Mesenchymal stem cell (in vitro differentiated cells and primary cell): Measurements from ENCODE around the gene ATRNL1.
"Not testable (repeated sequence)": the region's sequence is repeated elsewhere in the genome, so short reads cannot be mapped to it uniquely, and the experiment has no call there.

ENCODE experiments used
- DNase-seq: peaks from one replicate; pipeline ENCODE4 v3.0.0-alpha.2; 2013
- H2AFZ ChIP-seq: one replicate; pipeline ENCODE4 v1.6.1; 2013; ENCODE audit warnings: low read depth, mild to moderate bottlenecking, control low read depth, inconsistent platforms, low read length, moderate library complexity
- H2AK5ac ChIP-seq: 2 replicates; pipeline ENCODE4 v1.6.1; 2013; ENCODE audit warnings: low read length, moderate library complexity, mild to moderate bottlenecking, inconsistent platforms; ENCODE audit not compliant: severe bottlenecking
- H2BK120ac ChIP-seq: one replicate; pipeline ENCODE4 v1.6.1; 2013; ENCODE audit warnings: low read depth, mild to moderate bottlenecking, inconsistent platforms, low read length, moderate library complexity
- H2BK12ac ChIP-seq, 2 experiments: one replicate each; pipeline ENCODE4 v1.6.1; 2013; ENCODE audit warnings: inconsistent platforms in 2 of 2, low read length in 2 of 2, mild to moderate bottlenecking in 2 of 2, moderate library complexity in 2 of 2, control low read depth in 1 of 2
- H2BK15ac ChIP-seq: one replicate; pipeline ENCODE4 v1.6.1; 2013; ENCODE audit warnings: mild to moderate bottlenecking, low read depth, inconsistent platforms; ENCODE audit not compliant: poor library complexity, severe bottlenecking
- H2BK5ac ChIP-seq: 2 replicates; pipeline ENCODE4 v1.6.1; 2013; ENCODE audit warnings: low read depth, mild to moderate bottlenecking, low read length, control low read depth, inconsistent platforms; ENCODE audit not compliant: poor library complexity, severe bottlenecking
- H3K14ac ChIP-seq, 2 experiments: one replicate each; pipeline ENCODE4 v1.6.1; 2013; ENCODE audit warnings: inconsistent platforms in 2 of 2, low read length in 2 of 2, control low read depth in 1 of 2, mild to moderate bottlenecking in 1 of 2, moderate library complexity in 1 of 2
- H3K18ac ChIP-seq, 2 experiments: one replicate each; pipeline ENCODE4 v1.6.1; 2013; ENCODE audit warnings: inconsistent platforms in 2 of 2, low read length in 2 of 2, control low read depth in 1 of 2, low read depth in 1 of 2, mild to moderate bottlenecking in 1 of 2
- H3K23ac ChIP-seq, 2 experiments: one replicate each; pipeline ENCODE4 v1.6.1; 2013; ENCODE audit warnings: inconsistent platforms in 2 of 2, low read length in 2 of 2, mild to moderate bottlenecking in 2 of 2, moderate library complexity in 2 of 2, control low read depth in 1 of 2
- H3K27ac ChIP-seq: 2 replicates; pipeline ENCODE4 v1.5.1; 2013; ENCODE audit warnings: mild to moderate bottlenecking, moderate library complexity, low read length, control low read depth, inconsistent platforms; ENCODE audit not compliant: poor library complexity, severe bottlenecking
- H3K27me3 ChIP-seq, 2 experiments: 2 replicates each; pipeline versions ENCODE4 v1.6.1 to v1.7.0; 2013; ENCODE audit warnings: low read length in 2 of 2, mild to moderate bottlenecking in 2 of 2, moderate library complexity in 2 of 2, control low read depth in 1 of 2, inconsistent platforms in 1 of 2; ENCODE audit not compliant: control insufficient read depth in 1 of 2, insufficient read depth in 1 of 2
- H3K36me3 ChIP-seq, 2 experiments: 2 replicates each; pipeline versions ENCODE4 v1.6.1 to v1.7.0; 2013; ENCODE audit warnings: low read length in 2 of 2, control low read depth in 1 of 2, inconsistent platforms in 1 of 2, low read depth in 1 of 2, mild to moderate bottlenecking in 1 of 2; ENCODE audit not compliant: insufficient read depth in 2 of 2, control insufficient read depth in 1 of 2
- H3K4ac ChIP-seq, 2 experiments: one replicate each; pipeline ENCODE4 v1.6.1; 2013; ENCODE audit warnings: inconsistent platforms in 2 of 2, low read length in 2 of 2, mild to moderate bottlenecking in 2 of 2, moderate library complexity in 2 of 2, control low read depth in 1 of 2, low read depth in 1 of 2
- H3K4me1 ChIP-seq: 2 replicates; pipeline ENCODE4 v1.6.1; 2013; ENCODE audit warnings: low read depth, low read length, control low read depth; ENCODE audit not compliant: control insufficient read depth, insufficient read depth
- H3K4me2 ChIP-seq: 2 replicates; pipeline ENCODE4 v1.6.1; 2013; ENCODE audit warnings: low read length, mild to moderate bottlenecking, inconsistent platforms; ENCODE audit not compliant: poor library complexity, severe bottlenecking
- H3K4me3 ChIP-seq, 2 experiments: 2 replicates each; pipeline versions ENCODE4 v1.5.1 to v1.7.0; 2013; ENCODE audit warnings: low read length in 2 of 2, mild to moderate bottlenecking in 2 of 2, control low read depth in 1 of 2, low read depth in 1 of 2; ENCODE audit not compliant: insufficient read depth in 1 of 2
- H3K79me1 ChIP-seq: replicated peaks from 2 replicates; pipeline ENCODE4 v1.6.1; 2013; ENCODE audit warnings: mild to moderate bottlenecking, control low read depth, low read length, inconsistent platforms; ENCODE audit not compliant: poor library complexity, severe bottlenecking
- H3K9ac ChIP-seq: 2 replicates; pipeline ENCODE4 v1.7.0; 2013; ENCODE audit warnings: mild to moderate bottlenecking, low read length, moderate library complexity
- H3K9me3 ChIP-seq: 2 replicates; pipeline ENCODE4 v1.7.0; 2013; ENCODE audit warnings: mild to moderate bottlenecking, low read length; ENCODE audit not compliant: control insufficient read depth
- H4K8ac ChIP-seq: one replicate; pipeline ENCODE4 v1.6.1; 2013; ENCODE audit warnings: inconsistent platforms, mild to moderate bottlenecking, low read length, moderate library complexity
- H4K91ac ChIP-seq: one replicate; pipeline ENCODE4 v1.6.1; 2013; ENCODE audit warnings: mild to moderate bottlenecking, low read length, inconsistent platforms
- WGBS: methylation state at CpG from one replicate; pipeline ENCODE4 v1.1.7; 2013; ENCODE audit warnings: mixed read lengths; 5-methylcytosine and 5-hydroxymethylcytosine counted together

ATRNL1 gene

GRCh38 chr10:115328331-115328730, 235.2 kb downstream of the ATRNL1 start:
- H3K18ac ChIP-seq, result no peak overlapping the region
- H3K4me2 ChIP-seq, result no peak overlapping the region
- no peak overlapping the region for H3K23ac ChIP-seq
- H3K27me3 ChIP-seq, result no peaks in the 10 kb centered on the region
- H3K36me3 ChIP-seq, result no peaks in the 10 kb centered on the region
- no peak overlapping the region for H4K8ac ChIP-seq
- H3K4me1 ChIP-seq, result no peaks in the 10 kb centered on the region
- H2BK15ac ChIP-seq, result no peak overlapping the region
- no peak overlapping the region for H3K14ac ChIP-seq
- no peak overlapping the region for H3K4me3 ChIP-seq
- no peak overlapping the region for H3K9ac ChIP-seq
- H2AK5ac ChIP-seq, result no peak overlapping the region
- no peaks in the 10 kb centered on the region for H3K79me1 ChIP-seq
- no peak overlapping the region for H3K27ac ChIP-seq
- no peaks in the 10 kb centered on the region for H3K9me3 ChIP-seq
- WGBS, result no CpG with 5 or more reads among the region's 2 CpGs
- H2AFZ ChIP-seq, result no peak overlapping the region
- H2BK120ac ChIP-seq, result no peak overlapping the region
- no peak overlapping the region for H2BK5ac ChIP-seq
- H2BK12ac ChIP-seq, result no peak overlapping the region
- no peak overlapping the region for H3K4ac ChIP-seq
- H4K91ac ChIP-seq, result no peak overlapping the region
- DNase-seq, result no peak

DNA sequence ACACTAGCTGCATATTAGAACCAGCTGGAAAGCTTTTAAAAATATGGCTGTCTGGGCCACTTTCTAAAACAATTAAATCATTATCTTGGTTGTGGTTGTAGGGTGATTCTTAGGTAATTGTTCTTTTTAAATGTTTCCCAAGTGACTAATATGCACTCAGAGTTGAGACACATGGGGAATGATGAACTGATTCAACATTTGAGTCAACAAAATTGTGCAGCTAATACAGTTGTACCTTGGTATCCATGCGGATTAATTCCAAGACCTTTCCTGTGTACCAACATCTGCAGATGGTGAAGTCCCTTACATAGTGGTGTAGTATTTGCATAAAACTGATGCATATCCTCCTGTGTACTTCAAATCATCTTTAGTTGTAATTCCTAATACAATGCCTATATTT, 242.2 kb downstream of the ATRNL1 start:
- Histone ChIP-seq H2BK12ac (no peak overlapping the region), H2BK120ac (no peak overlapping the region), H3K9me3 (no peaks in the 10 kb centered on the region), H3K9ac (no peak overlapping the region), H2AK5ac (no peak overlapping the region), H3K4me1 (no peaks in the 10 kb centered on the region), H3K18ac (no peak overlapping the region), H3K79me1 (no peaks in the 10 kb centered on the region), H3K27me3 (no peaks in the 10 kb centered on the region), H3K14ac (no peak overlapping the region), H4K8ac (no peak overlapping the region), H3K27ac (no peak overlapping the region), H2BK5ac (no peak overlapping the region), H2AFZ (no peak overlapping the region), H3K36me3 (no peaks in the 10 kb centered on the region), H3K23ac (no peak overlapping the region), H2BK15ac (no peak overlapping the region), H4K91ac (no peak overlapping the region), H3K4me3 (no peak overlapping the region), H3K4ac (no peak overlapping the region), H3K4me2 (no peak overlapping the region)
- DNase-seq, result no peak
- WGBS, result no CpG with 5 or more reads among the region's 1 CpG

DNA sequence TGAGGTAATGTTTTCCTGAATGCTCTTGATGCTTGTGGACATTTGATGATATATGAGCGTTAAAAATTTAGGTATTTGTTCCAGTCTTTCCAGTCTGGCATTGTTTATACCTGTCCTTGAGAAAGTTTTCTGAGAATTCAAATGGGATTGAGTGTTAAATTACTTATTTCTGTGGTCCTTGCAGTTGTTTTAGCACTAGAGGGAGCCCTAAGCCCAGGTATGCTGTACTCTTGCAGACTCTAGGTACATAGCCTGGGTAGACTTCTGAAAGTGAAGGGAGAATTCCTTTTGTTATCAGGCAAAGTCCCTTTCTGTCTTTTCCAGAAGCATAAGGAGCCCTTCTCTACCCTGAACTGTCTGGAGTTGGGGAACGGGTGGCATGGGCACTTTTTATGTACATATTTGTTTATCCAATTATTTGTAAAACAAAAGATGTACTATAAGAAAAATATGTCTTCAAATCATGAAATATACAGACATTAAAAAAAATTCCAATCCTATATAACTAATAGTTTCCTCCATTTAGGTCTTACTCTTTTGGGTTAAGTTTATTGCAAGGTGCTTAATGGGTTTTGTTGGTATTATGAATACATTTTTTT, 262.1 kb downstream of the ATRNL1 start:
- Histone ChIP-seq H3K9ac (no peak overlapping the region), H3K4me1 (no peaks in the 10 kb centered on the region), H2AK5ac (no peak overlapping the region), H3K14ac (no peak overlapping the region), H3K27me3 (no peaks in the 10 kb centered on the region), H3K23ac (no peak overlapping the region), H3K18ac (no peak overlapping the region), H3K4me3 (no peak overlapping the region), H2BK5ac (peak overlapping the region; percentile 19), H2AFZ (no peak overlapping the region), H4K91ac (no peak overlapping the region), H3K9me3 (no peaks in the 10 kb centered on the region), H3K36me3 (no peaks in the 10 kb centered on the region), H3K27ac (no peak overlapping the region), H3K4me2 (no peak overlapping the region), H2BK15ac (no peak overlapping the region), H4K8ac (no peak overlapping the region), H2BK120ac (no peak overlapping the region), H3K79me1 (no peaks in the 10 kb centered on the region), H2BK12ac (no peak overlapping the region), H3K4ac (no peak overlapping the region)
- DNase-seq, result peak; percentile 66
- WGBS, result 40% methylated on average over 1 of the region's 2 CpGs

- not testable (repeated sequence) for H3K27ac ChIP-seq, H4K91ac ChIP-seq, H2BK15ac ChIP-seq, H3K27me3 ChIP-seq, H3K4me3 ChIP-seq, H2BK12ac ChIP-seq, H3K4me2 ChIP-seq, H2AFZ ChIP-seq, H3K9ac ChIP-seq, H4K8ac ChIP-seq, H3K18ac ChIP-seq, H3K23ac ChIP-seq, H2BK5ac ChIP-seq, H3K4me1 ChIP-seq, H3K4ac ChIP-seq, H2AK5ac ChIP-seq, H3K36me3 ChIP-seq, H2BK120ac ChIP-seq, H3K79me1 ChIP-seq, H3K9me3 ChIP-seq, DNase-seq, H3K14ac ChIP-seq
- 91% methylated on average over 18 of the region's 18 CpGs for WGBS
These were observed 274.8 kb downstream of the ATRNL1 start for GRCh38 chr10:115367920-115368319.
